Liver (tissue), 9 donors: ENCODE measurements around the gene DPYD. TPM values are rescaled to one million over a fixed set of nuclear protein-coding genes. Genes with fewer than 3 reads are reported as not detected.

Experiments
- DNase-seq: peaks from one replicate; pipeline ENCODE4 v3.0.0-alpha.2; 2017; ENCODE audit warnings: low spot score
- H3K27ac ChIP-seq, 2 donors: one replicate each; pipeline ENCODE4 v1.7.0; 2013; ENCODE audit warnings: inconsistent platforms in 2 of 2, low read length in 2 of 2, control low read depth in 1 of 2, low read depth in 1 of 2, mild to moderate bottlenecking in 1 of 2
- H3K27me3 ChIP-seq, 4 donors: one replicate each; pipeline versions ENCODE4 v1.6.1 to v1.7.0; 2013; ENCODE audit warnings: low read length in 3 of 4, inconsistent platforms in 1 of 4, mild to moderate bottlenecking in 1 of 4, moderate library complexity in 1 of 4; ENCODE audit not compliant: control insufficient read depth in 4 of 4, insufficient read depth in 4 of 4
- H3K36me3 ChIP-seq, 4 donors: one replicate each; pipeline versions ENCODE4 v1.6.1 to v1.7.0; 2013; ENCODE audit warnings: low read length in 3 of 4, mild to moderate bottlenecking in 3 of 4, low read depth in 1 of 4, moderate library complexity in 1 of 4; ENCODE audit not compliant: control insufficient read depth in 4 of 4, insufficient read depth in 3 of 4
- H3K4me1 ChIP-seq, 4 donors: one replicate each; pipeline versions ENCODE4 v1.6.1 to v1.7.0; 2013; ENCODE audit warnings: low read length in 3 of 4, mild to moderate bottlenecking in 3 of 4, moderate library complexity in 1 of 4; ENCODE audit not compliant: control insufficient read depth in 4 of 4, insufficient read depth in 4 of 4
- H3K4me3 ChIP-seq, 3 donors: one replicate each; pipeline versions ENCODE4 v1.6.1 to v1.7.0; 2013; ENCODE audit warnings: low read length in 3 of 3, control low read depth in 1 of 3, low read depth in 1 of 3, mild to moderate bottlenecking in 1 of 3
- H3K9ac ChIP-seq, 2 donors: one replicate each; pipeline ENCODE4 v1.7.0; 2013; ENCODE audit warnings: low read length in 2 of 2, mild to moderate bottlenecking in 2 of 2, moderate library complexity in 2 of 2, control low read depth in 1 of 2, low read depth in 1 of 2
- H3K9me3 ChIP-seq, 4 donors: one replicate each; pipeline versions ENCODE4 v1.6.1 to v1.7.0; 2013; ENCODE audit warnings: low read length in 3 of 4; ENCODE audit not compliant: control insufficient read depth in 4 of 4
- CTCF ChIP-seq: fragments of 150-350 bp; IDR thresholded peaks from 2 replicates; pipeline ENCODE4 v1.5.1; 2017; ENCODE audit warnings: improper control_type of control experiment, low read depth, low read length; ENCODE audit not compliant: missing input control
- EGR1 ChIP-seq, 2 donors: IDR thresholded peaks; 2 replicates each; pipeline ENCODE4 v1.6.1; 2016 to 2018; ENCODE audit warnings: antibody characterized with exemption in 2 of 2, low read depth in 2 of 2
- FOXA2 ChIP-seq: IDR thresholded peaks from 2 replicates; pipeline ENCODE4 v1.6.1; 2016; ENCODE audit warnings: antibody characterized with exemption
- GABPA ChIP-seq, 2 donors: IDR thresholded peaks in 1 of 2; conservative IDR thresholded peaks in 1 of 2; 2 replicates each; pipeline ENCODE4 v1.6.1; 2016; ENCODE audit warnings: antibody characterized with exemption in 2 of 2, mild to moderate bottlenecking in 1 of 2, moderate library complexity in 1 of 2
- HNF4A ChIP-seq, 2 donors: conservative IDR thresholded peaks; 2 replicates each; pipeline ENCODE4 v1.6.1; 2016; ENCODE audit warnings: antibody characterized with exemption in 2 of 2, mild to moderate bottlenecking in 2 of 2
- HNF4G ChIP-seq: IDR thresholded peaks from 2 replicates; pipeline ENCODE4 v1.6.1; 2016; ENCODE audit warnings: antibody characterized with exemption
- JUND ChIP-seq, 2 donors: IDR thresholded peaks; 2 replicates each; pipeline ENCODE4 v1.6.1; 2016; ENCODE audit warnings: antibody characterized with exemption in 2 of 2
- MAX ChIP-seq: IDR thresholded peaks from 2 replicates; pipeline ENCODE4 v1.6.1; 2016; ENCODE audit warnings: antibody characterized with exemption
- RAD21 ChIP-seq, 2 donors: IDR thresholded peaks; 2 replicates each; pipeline ENCODE4 v1.6.1; 2016; ENCODE audit warnings: antibody characterized with exemption in 2 of 2, mild to moderate bottlenecking in 2 of 2
- REST ChIP-seq: IDR thresholded peaks from 2 replicates; pipeline ENCODE4 v1.6.1; 2016; ENCODE audit warnings: antibody characterized with exemption, mild to moderate bottlenecking
- RXRA ChIP-seq, 2 donors: IDR thresholded peaks; 2 replicates each; pipeline ENCODE4 v1.6.1; 2017 to 2018; ENCODE audit warnings: antibody characterized with exemption in 2 of 2, mild to moderate bottlenecking in 1 of 2
- SP1 ChIP-seq: IDR thresholded peaks from 2 replicates; pipeline ENCODE4 v1.6.1; 2018; ENCODE audit warnings: antibody characterized with exemption, mild to moderate bottlenecking
- TAF1 ChIP-seq: conservative IDR thresholded peaks from 2 replicates; pipeline ENCODE4 v1.6.1; 2016; ENCODE audit warnings: antibody characterized with exemption, mild to moderate bottlenecking
- YY1 ChIP-seq: IDR thresholded peaks from 2 replicates; pipeline ENCODE4 v1.6.1; 2016; ENCODE audit warnings: antibody characterized with exemption, mild to moderate bottlenecking
- WGBS: extraction: QIAGEN DNeasy Blood & Tissue Kit; methylation state at CpG from one replicate; pipeline ENCODE4 v1.1.7; 2013; 5-methylcytosine and 5-hydroxymethylcytosine counted together
- polyA plus RNA-seq, 2 donors: library from polyadenylated mRNA; stranded (reverse) in 1 of 2; unstranded in 1 of 2; fragments of 200-250 nt in 1 of 2; fragments of >200 nt in 1 of 2; fragmentation: Nextera tagmentation in 1 of 2; extraction: Ambion mirVana in 1 of 2; gene quantifications; one replicate each; pipeline versions ENCODE4 v1.2.1 to v1.2.3, GENCODE V29; 2013 to 2015
- total RNA-seq, 2 donors: library from RNA; depleted of rRNA; stranded (reverse); fragments of >200 nt; gene quantifications; one replicate each; pipeline ENCODE4 v1.2.3, GENCODE V29; 2014
- TF ChIP-seq, protein P1 (sequence below): IDR thresholded peaks from 2 replicates; pipeline ENCODE4 v1.6.1; 2016; ENCODE audit warnings: antibody characterized with exemption
- donor health status: healthy.
- donor health status: healthy.
- donor health status: healthy.
- donor health status: healthy.
- donor health status: healthy.

The DPYD gene
- total and polyA plus RNA-seq, 4 donors: 16.2 to 142 (median 47.0) TPM

DNA sequence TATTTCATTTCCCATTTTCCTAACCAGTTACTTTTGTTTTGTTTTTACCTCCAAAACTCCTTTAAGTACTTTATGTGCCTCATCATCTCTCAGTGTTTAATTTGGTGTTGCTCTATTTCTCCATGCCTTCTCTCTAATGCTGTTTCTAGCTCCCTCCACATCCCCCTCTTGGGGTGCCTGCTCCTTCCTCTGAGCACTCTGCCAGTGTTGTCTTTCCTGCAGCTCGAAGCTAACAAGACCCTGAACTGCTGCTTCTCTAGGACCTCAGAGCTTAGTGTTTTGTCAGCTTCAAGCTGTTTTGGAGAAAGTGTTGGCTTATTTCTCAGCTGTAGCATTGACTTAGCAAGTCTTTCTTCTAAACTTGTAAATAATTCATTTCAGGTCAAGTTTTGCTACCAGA, 290.6 kb downstream of the DPYD start:
- TF ChIP-seq FOXA2 (no peak), EGR1 (IDR thresholded peaks at IDR 0.05; ENCODE audit: low read depth in 2 of 2) (no peak), HNF4A (conservative IDR thresholded peaks at IDR 0.05) (no peak)
- no peaks in the 10 kb centered on the region for H3K4me1 ChIP-seq
- peaks cover 0 to 3% (median 0%) of the 10 kb centered on the region in 4 donors for H3K36me3 ChIP-seq
- H3K27me3 ChIP-seq: no peaks in the 10 kb centered on the region
- no peak overlapping the region for H3K4me3 ChIP-seq
- WGBS: 90% methylated on average over 1 of the region's 1 CpG
- no peaks in the 10 kb centered on the region for H3K9me3 ChIP-seq
- DNase-seq: no peak
- no peak overlapping the region for H3K9ac ChIP-seq
- H3K27ac ChIP-seq: no peak overlapping the region

GRCh38 chr1:97623220-97623619, 297.6 kb downstream of the DPYD start:
- Histone ChIP-seq H3K4me1 (no peaks in the 10 kb centered on the region), H3K36me3 (peaks cover 0 to 3% (median 0%) of the 10 kb centered on the region in 4 donors), H3K27ac (no peak overlapping the region), H3K9me3 (no peaks in the 10 kb centered on the region), H3K9ac (no peak overlapping the region), H3K4me3 (no peak overlapping the region), H3K27me3 (no peaks in the 10 kb centered on the region)
- no peak for DNase-seq
- TF ChIP-seq SP1 (peak; percentile 28), RAD21 (IDR thresholded peaks at IDR 0.05) (no peak)

GRCh38 chr1:97621955-97622354, 298.9 kb downstream of the DPYD start:
- Histone ChIP-seq H3K27me3 (no peaks in the 10 kb centered on the region), H3K4me3 (no peak overlapping the region), H3K4me1 (no peaks in the 10 kb centered on the region), H3K9me3 (no peaks in the 10 kb centered on the region), H3K9ac (no peak overlapping the region), H3K27ac (no peak overlapping the region), H3K36me3 (peaks cover 0 to 3% (median 0%) of the 10 kb centered on the region in 4 donors)
- DNase-seq: no peak
- WGBS: 91% methylated on average over 1 of the region's 1 CpG
- TF ChIP-seq HNF4G (no peak), TAF1 (no peak), JUND (IDR thresholded peaks at IDR 0.05) (no peak), CTCF (no peak), SP1 (no peak), HNF4A (conservative IDR thresholded peaks at IDR 0.05) (no peak), FOXA2 (no peak), GABPA (IDR thresholded peaks at IDR 0.05 in 1 of 2, conservative IDR thresholded peaks at IDR 0.05 in 1 of 2) (no peak), YY1 (no peak), RAD21 (IDR thresholded peaks at IDR 0.05) (no peak), EGR1 (IDR thresholded peaks at IDR 0.05; ENCODE audit: low read depth in 2 of 2) (no peak), RXRA (IDR thresholded peaks at IDR 0.05) (no peak), REST (no peak), MAX (no peak)
- TF ChIP-seq, protein P1, sequence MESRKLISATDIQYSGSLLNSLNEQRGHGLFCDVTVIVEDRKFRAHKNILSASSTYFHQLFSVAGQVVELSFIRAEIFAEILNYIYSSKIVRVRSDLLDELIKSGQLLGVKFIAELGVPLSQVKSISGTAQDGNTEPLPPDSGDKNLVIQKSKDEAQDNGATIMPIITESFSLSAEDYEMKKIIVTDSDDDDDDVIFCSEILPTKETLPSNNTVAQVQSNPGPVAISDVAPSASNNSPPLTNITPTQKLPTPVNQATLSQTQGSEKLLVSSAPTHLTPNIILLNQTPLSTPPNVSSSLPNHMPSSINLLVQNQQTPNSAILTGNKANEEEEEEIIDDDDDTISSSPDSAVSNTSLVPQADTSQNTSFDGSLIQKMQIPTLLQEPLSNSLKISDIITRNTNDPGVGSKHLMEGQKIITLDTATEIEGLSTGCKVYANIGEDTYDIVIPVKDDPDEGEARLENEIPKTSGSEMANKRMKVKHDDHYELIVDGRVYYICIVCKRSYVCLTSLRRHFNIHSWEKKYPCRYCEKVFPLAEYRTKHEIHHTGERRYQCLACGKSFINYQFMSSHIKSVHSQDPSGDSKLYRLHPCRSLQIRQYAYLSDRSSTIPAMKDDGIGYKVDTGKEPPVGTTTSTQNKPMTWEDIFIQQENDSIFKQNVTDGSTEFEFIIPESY: no peak
